GM19452 (cell line): Measurements from ENCODE around the gene CRACR2A.

Experiments
- ATAC-seq: cut with Tn5 transposase; IDR thresholded peaks from one replicate; pipeline ENCODE4 v1.9.1; 2021; ENCODE audit not compliant: unreplicated experiment

The CRACR2A gene

GRCh38 chr12:3752741-3753486 lies at the start of gene CRACR2A:
Gene CRACR2A, minus strand, starts transcription at chr12:3753109. Its CDS starts 56,110 bp downstream, at chr12:3696999.
- ATAC-seq, result peak; percentile 82

GRCh38 chr12:3797531-3798048 lies 44.7 kb upstream of the CRACR2A start:
- ATAC-seq, result no peak

GRCh38 chr12:3795492-3796133 lies 42.7 kb upstream of the CRACR2A start:
- ATAC-seq, result no peak

- ATAC-seq, result no peak
Observed at GRCh38 chr12:3795066-3795465, 42.2 kb upstream of the CRACR2A start.

GRCh38 chr12:3792623-3793288 lies 39.8 kb upstream of the CRACR2A start:
- ATAC-seq, result no peak

- ATAC-seq, result no peak
Observed at GRCh38 chr12:3791256-3791874, 38.5 kb upstream of the CRACR2A start.

- ATAC-seq, result no peak
Observed at GRCh38 chr12:3790642-3791041, 37.7 kb upstream of the CRACR2A start.

- ATAC-seq, result no peak
Observed at GRCh38 chr12:3789838-3790237, 36.9 kb upstream of the CRACR2A start.

GRCh38 chr12:3777206-3777809 lies 24.4 kb upstream of the CRACR2A start:
- no peak for ATAC-seq

GRCh38 chr12:3775385-3776035 lies 22.6 kb upstream of the CRACR2A start:
- no peak for ATAC-seq

- ATAC-seq, result no peak
Observed at GRCh38 chr12:3772380-3772779, 19.5 kb upstream of the CRACR2A start.

- ATAC-seq, result no peak
Observed at GRCh38 chr12:3771853-3772252, 18.9 kb upstream of the CRACR2A start.

- ATAC-seq, result no peak
Observed at GRCh38 chr12:3770891-3771290, 18.0 kb upstream of the CRACR2A start.

- no peak for ATAC-seq
Observed at GRCh38 chr12:3768911-3769447, 16.1 kb upstream of the CRACR2A start.

- ATAC-seq, result no peak
Observed at GRCh38 chr12:3761116-3761735, 8.3 kb upstream of the CRACR2A start.

GRCh38 chr12:3759878-3760277 lies 7.0 kb upstream of the CRACR2A start:
- ATAC-seq, result no peak

- no peak for ATAC-seq
Observed at GRCh38 chr12:3757261-3757660, 4.4 kb upstream of the CRACR2A start.

GRCh38 chr12:3755898-3756297 lies 3.0 kb upstream of the CRACR2A start:
- ATAC-seq, result no peak

- ATAC-seq, result no peak
Observed at GRCh38 chr12:3753544-3754284, 805 bp upstream of the CRACR2A start.
